Measurements from ENCODE around the gene BEGAIN.

BEGAIN gene

GRCh38 chr14:100546051-100546443 is 41.2 kb downstream of the BEGAIN start:
- no peak for TF ChIP-seq CTCF (IDR thresholded peaks at IDR 0.05; ENCODE audit: extremely low read depth, missing control alignments)
- peak; percentile 80 for DNase-seq (ENCODE audit: low spot score)

GRCh38 chr14:100545359-100545758 is 41.9 kb downstream of the BEGAIN start:
- no peak for DNase-seq (ENCODE audit: low spot score)
- no peak for TF ChIP-seq CTCF (IDR thresholded peaks at IDR 0.05; ENCODE audit: extremely low read depth, missing control alignments)

GRCh38 chr14:100544506-100545141 is 42.6 kb downstream of the BEGAIN start:
- no peak for TF ChIP-seq CTCF (IDR thresholded peaks at IDR 0.05; ENCODE audit: extremely low read depth, missing control alignments)
- DNase-seq (ENCODE audit: low spot score) = no peak

- no peak for TF ChIP-seq CTCF (IDR thresholded peaks at IDR 0.05; ENCODE audit: extremely low read depth, missing control alignments)
- DNase-seq (ENCODE audit: low spot score) = no peak
Observed at GRCh38 chr14:100543471-100544455, 43.5 kb downstream of the BEGAIN start.

GRCh38 chr14:100542619-100543205 is 44.5 kb downstream of the BEGAIN start:
- no peak for DNase-seq (ENCODE audit: low spot score)
- no peak for TF ChIP-seq CTCF (IDR thresholded peaks at IDR 0.05; ENCODE audit: extremely low read depth, missing control alignments)

- no peak for DNase-seq (ENCODE audit: low spot score)
Observed at GRCh38 chr14:100541621-100542560, 45.3 kb downstream of the BEGAIN start.

More at GRCh38 chr14:100541621-100542560, 45.3 kb downstream of the BEGAIN start:
- no peak for TF ChIP-seq CTCF (IDR thresholded peaks at IDR 0.05; ENCODE audit: extremely low read depth, missing control alignments)
